Fibroblast of mammary gland (primary cell): ENCODE results near the gene GNG7.
"Not testable (repeated sequence)": the region's sequence is repeated elsewhere in the genome, so short reads cannot be mapped to it uniquely, and the experiment has no call there.

Experiments used
- DNase-seq: peaks from one replicate; pipeline ENCODE4 v3.0.0-alpha.2; 2010; ENCODE audit warnings: low read depth
- H3K4me3 ChIP-seq: 2 replicates; pipeline ENCODE4 v1.5.1; 2011; ENCODE audit warnings: low read depth, mild to moderate bottlenecking, low read length, moderate library complexity; ENCODE audit not compliant: control insufficient read depth
- TF ChIP-seq, protein P1 (sequence below): conservative IDR thresholded peaks from 2 replicates; pipeline ENCODE4 v1.5.1; 2011; ENCODE audit warnings: low read depth, low read length, inconsistent platforms; ENCODE audit not compliant: control insufficient read depth, insufficient read depth

The GNG7 gene

DNA sequence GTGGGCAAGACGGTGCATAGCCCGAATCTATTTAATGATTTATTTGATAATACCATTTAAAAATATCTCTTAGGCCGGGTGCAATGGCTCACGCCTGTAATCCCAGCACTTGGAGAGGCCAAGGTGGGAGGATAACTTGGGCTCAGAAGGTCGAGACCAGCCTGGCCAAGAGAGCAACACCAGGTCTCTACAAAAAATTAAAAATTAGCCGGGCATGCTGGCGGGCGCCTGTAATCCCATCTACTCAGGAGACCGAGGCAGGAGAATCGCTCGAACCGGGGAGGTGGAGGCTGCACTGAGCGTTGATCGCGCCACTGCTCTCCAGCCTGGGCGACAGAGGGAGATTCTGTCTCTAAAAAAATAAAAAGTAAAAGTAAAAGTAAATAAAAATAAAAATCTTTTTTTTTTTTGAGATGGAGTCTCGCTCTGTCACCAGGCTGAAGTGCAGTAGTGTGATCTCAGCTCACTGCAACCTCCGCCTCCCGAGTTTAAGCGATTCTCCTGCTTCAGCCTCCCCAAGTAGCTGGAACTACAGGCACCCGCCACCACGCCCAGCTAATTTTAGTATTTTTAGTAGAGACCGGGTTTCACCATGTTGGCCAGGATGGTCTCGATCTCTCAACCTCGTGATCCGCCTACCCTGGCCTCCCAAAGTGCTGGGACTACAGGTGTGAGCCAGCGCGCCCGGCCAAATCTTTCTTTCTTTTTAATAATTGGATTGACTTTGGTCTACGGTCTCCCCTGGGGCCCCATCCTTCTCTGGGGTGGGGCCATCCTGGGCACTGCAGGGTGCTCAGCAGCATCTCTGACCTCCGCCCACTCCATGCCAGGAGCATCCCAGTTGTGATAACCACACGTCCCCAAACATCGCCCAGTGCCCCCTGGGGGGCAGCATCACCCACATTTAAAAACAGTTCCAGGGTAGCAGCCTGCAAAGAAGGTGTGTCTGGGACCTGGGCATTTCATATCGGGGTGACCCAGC is 90.7 kb downstream of the GNG7 start:
- TF ChIP-seq, protein P1, sequence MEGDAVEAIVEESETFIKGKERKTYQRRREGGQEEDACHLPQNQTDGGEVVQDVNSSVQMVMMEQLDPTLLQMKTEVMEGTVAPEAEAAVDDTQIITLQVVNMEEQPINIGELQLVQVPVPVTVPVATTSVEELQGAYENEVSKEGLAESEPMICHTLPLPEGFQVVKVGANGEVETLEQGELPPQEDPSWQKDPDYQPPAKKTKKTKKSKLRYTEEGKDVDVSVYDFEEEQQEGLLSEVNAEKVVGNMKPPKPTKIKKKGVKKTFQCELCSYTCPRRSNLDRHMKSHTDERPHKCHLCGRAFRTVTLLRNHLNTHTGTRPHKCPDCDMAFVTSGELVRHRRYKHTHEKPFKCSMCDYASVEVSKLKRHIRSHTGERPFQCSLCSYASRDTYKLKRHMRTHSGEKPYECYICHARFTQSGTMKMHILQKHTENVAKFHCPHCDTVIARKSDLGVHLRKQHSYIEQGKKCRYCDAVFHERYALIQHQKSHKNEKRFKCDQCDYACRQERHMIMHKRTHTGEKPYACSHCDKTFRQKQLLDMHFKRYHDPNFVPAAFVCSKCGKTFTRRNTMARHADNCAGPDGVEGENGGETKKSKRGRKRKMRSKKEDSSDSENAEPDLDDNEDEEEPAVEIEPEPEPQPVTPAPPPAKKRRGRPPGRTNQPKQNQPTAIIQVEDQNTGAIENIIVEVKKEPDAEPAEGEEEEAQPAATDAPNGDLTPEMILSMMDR: no peak
- DNase-seq: no peak
- H3K4me3 ChIP-seq: no peak overlapping the region

DNA sequence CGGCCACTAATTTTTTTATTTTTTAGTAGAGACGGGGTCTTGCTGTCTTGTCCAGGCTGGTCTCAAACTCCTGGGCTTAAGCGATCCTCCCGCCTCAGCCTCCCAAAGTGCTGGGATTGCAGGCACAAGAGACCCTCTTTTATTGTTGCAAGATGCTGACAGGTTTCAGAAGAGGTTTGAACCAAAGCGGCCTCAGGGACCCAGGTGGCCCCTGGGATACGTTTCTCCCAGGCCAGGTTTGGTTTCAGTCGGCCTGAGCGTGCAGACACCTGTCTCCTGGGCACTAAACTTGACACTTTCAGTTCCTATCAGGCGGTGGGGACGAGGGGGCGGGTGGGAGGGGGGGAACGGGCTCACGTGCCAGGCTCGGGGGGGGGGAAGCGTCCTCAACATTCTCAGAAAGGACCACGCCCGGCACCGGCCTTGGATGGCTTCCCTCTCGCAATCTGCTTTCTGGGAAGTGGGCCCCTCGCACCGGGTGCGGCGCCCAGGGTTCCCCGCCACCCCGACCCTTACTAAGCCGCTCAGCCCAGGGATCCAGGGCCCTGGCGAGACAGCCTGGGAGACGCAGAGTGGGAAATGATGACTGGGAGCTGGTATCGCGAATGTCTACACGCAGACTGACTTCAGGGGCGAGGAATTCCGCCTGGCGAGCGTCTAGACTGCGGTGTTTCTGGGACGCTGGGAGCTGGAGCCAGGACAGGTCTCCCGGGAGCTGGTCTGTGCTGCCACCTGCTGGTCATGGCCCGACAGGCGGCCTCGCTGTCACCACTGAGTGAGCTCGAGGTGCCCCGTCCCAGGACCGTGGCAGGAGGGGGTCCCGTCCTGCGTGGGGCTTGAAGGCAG is 91.6 kb downstream of the GNG7 start:
- peak; percentile 91 for DNase-seq
- H3K4me3 ChIP-seq: peak overlapping the region; percentile 34
- TF ChIP-seq, protein P1: peak; percentile 84

DNA sequence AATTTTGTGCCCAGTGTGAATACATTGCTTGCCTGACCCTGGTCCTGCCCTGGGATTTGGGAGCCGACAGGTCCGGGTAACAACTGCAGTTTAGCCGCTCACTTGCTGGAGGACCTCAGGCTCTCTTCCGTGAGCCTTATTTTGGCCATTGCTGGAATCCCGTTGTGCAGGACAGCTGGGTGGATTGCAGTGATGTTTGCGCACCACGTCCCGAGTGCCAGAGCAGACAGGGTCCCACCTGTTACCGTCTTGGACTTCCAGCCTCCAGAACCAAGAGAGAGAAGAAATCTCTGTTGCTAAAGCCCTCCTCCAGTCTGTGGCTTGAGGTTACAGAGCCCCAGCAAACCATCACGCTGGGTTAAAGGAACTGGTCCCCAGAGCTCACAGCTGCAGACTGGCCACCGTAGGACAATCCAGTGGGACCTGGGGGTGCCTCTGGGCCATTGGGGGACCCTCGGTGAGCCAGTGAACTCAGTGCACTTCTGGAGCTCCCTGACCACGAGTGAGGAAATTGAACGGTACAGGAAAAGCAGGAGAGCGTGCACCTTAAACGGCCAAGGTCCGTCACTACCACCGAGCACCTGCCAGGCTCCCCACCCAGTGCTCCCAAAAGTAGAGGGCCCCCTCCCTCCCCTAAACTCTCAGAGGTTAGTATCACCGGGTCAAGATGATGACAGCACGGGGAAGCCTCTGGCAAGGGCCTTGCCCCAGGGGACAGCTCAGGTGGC is 92.9 kb downstream of the GNG7 start:
- no peak overlapping the region for H3K4me3 ChIP-seq
- TF ChIP-seq, protein P1: no peak
- DNase-seq: no peak

DNA sequence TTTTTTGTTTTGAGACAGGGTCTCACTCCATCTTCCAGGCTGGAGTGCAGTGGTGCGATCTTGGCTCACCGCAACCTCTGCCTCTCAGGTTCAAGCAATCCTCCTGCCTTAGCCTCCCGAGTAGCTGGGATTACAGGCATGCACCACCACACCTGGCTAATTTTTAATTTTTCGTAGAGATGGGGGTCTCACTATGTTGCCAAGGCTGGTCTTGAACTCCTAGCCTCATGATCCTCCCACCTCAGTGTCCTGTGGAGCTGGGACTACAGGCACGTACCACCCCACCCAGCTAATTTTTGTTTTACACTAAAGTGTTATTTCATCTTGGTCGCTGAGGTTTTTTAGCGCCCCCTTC is 93.5 kb downstream of the GNG7 start:
- not testable (repeated sequence) for H3K4me3 ChIP-seq, DNase-seq

DNA sequence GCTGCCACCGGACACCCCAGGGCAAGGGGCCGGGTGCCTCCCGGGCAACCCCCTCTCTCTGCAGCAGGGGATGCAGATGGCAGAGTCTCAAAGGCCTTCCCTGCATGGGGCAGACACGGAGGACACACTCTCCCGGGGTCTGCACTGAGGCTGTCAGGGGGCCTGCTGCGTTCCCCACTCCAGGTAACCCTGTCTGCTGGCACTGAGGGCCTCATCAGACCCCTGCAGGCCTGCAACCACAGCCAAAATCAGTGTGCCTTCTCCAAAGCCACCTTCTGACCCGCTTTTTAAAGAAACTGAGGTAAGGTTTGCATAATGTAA is 93.9 kb downstream of the GNG7 start:
- no peak for DNase-seq
- TF ChIP-seq, protein P1: no peak
- H3K4me3 ChIP-seq: no peak overlapping the region

DNA sequence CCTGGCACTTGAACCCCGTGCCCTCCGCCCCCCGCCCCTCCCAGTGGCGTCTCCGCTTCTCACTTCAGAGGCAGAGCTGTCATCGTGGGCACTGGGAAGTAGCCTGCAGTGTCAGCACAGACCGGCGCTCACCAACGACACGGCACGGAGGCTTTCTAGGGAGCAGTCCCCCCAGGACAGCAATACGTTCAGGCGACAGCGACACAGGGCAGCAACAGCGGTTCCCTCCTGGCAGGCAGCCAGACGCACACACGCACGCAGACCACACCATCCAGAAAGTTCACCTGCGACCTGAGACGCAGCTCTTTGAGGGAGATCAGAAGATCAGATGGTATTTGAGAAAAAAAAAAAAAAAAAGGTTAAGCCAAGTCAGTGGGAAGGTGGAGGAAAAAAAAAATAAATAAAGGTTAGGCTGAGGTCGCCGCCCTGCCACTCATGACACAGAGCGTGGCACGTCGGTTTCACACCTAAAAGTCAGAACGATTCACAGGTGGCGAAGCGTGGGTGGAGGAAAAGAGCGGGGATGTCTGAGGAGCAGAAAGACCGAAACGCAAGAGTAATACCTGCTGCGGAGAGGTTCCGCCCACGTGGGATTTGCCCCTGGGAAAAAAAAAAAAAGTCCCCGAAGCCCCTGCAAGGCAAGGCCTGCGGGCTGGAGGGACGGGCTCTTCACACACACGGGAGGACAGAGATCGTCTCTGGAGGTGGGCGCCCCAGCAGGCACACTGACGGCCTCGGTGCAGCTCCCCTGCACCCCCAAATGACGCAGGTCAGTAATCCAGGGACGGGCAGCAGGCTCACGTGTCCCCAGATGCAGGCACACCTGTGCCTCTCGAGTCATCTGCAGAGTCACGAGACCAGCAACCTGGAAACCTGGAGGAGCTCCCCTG is 94.5 kb downstream of the GNG7 start:
- TF ChIP-seq, protein P1: no peak
- no peak overlapping the region for H3K4me3 ChIP-seq
- DNase-seq: no peak

DNA sequence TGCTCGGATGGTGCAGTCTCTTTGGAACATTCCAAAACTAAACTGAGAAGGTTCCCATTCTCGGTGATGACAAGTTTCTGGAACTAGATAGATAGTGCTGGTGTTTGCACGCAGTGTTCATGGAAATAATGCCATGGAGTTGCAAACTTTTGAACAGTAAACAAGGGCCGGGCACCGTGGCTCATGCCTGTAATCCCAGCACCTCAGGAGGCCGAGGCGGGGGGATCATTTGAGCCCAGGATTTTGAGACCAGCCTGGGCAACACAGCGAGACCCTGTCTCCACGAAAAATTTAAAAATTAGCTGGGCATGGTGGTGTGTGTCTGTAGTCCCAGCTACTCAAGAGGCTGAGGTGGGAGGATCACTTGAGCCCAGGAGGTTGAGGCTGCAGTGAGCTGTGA is 95.7 kb downstream of the GNG7 start:
- DNase-seq, H3K4me3 ChIP-seq: not testable (repeated sequence)

DNA sequence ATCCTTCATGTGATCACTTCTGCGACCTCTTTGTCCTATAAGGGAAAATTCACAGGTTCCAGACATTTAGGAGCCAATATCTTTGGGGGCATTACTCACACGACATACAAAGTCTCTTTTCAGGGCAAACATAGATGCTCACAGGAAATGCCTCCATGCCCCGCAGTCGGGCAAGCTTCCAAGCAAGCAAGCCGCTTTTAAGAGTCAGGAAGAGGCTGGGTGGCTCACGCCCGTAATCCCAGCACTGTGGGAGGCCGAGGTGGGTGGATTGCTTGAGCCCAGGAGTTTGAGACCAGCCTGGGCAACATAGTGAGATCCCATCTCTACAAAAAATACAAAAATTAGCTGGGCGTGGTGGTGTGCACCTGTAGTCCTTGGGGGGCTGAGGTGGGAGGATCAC is 96.6 kb downstream of the GNG7 start:
- not testable (repeated sequence) for H3K4me3 ChIP-seq, DNase-seq
